Measurements from ENCODE around the gene LRP2.

DNA sequence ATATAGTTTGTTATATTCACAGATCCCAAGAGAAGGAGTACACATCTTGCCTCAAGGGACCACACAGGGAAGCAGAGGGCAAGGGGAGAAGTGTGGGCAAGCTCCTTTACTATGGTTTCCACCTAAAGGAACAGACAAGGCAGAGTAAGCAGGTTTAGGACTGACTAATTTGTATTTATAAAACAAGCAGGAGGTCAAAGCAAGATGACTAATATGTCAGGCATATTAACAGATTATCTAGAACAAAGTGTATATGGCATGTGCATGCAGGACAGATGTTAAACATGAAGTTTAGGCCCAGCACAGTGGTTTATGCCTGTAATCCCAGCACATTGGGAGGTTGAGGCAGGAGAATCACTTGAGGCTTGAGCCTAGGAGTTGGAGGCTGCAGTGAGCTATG is 3.7 kb upstream of the LRP2 start:
- no peak for TF ChIP-seq BACH1 (IDR thresholded peaks at IDR 0.05; ENCODE audit: low read length)
- TF ChIP-seq, protein P1, sequence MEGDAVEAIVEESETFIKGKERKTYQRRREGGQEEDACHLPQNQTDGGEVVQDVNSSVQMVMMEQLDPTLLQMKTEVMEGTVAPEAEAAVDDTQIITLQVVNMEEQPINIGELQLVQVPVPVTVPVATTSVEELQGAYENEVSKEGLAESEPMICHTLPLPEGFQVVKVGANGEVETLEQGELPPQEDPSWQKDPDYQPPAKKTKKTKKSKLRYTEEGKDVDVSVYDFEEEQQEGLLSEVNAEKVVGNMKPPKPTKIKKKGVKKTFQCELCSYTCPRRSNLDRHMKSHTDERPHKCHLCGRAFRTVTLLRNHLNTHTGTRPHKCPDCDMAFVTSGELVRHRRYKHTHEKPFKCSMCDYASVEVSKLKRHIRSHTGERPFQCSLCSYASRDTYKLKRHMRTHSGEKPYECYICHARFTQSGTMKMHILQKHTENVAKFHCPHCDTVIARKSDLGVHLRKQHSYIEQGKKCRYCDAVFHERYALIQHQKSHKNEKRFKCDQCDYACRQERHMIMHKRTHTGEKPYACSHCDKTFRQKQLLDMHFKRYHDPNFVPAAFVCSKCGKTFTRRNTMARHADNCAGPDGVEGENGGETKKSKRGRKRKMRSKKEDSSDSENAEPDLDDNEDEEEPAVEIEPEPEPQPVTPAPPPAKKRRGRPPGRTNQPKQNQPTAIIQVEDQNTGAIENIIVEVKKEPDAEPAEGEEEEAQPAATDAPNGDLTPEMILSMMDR (IDR thresholded peaks at IDR 0.05; ENCODE audit: control extremely low read depth in 1 of 3, insufficient read depth in 1 of 3, low read depth in 1 of 3, low read length in 3 of 3), result no peak
- TF ChIP-seq ZNF274 (IDR thresholded peaks at IDR 0.05; ENCODE audit: borderline replicate concordance, extremely low read depth, low read length), result no peak
- no peak for TF ChIP-seq RXRA (IDR thresholded peaks at IDR 0.05; ENCODE audit: insufficient read depth, low read depth, low read length)
- TF ChIP-seq EZH2 (IDR thresholded peaks at IDR 0.05; ENCODE audit: low read depth, low read length, severe bottlenecking), result no peak

Data from H1 (cell line).